Keratinocyte (primary cell): ENCODE data around the gene ENO3. TPM values are rescaled to one million over a fixed set of nuclear protein-coding genes. Genes with fewer than 3 reads are reported as not detected.

Experiments used
- DNase-seq: peaks from one replicate; pipeline ENCODE4 v3.0.0-alpha.2; 2011; ENCODE audit warnings: low read depth, missing footprints, low spot score
- FAIRE-seq: peaks from 2 replicates; lab custom pipeline; 2011; peaks lifted over from hg19 to GRCh38; lab: Jason Lieb, UNC
- H2AFZ ChIP-seq: 2 replicates; pipeline ENCODE4 v1.6.0; 2012; ENCODE audit warnings: low read length, control low read depth, inconsistent platforms; ENCODE audit not compliant: control insufficient read depth
- H3K27ac ChIP-seq: 2 replicates; pipeline ENCODE4 v1.5.1; 2011; ENCODE audit warnings: low read length; ENCODE audit not compliant: control insufficient read depth, insufficient read depth
- H3K27me3 ChIP-seq: 3 replicates; pipeline ENCODE4 v1.6.0; 2011; ENCODE audit warnings: low read length; ENCODE audit not compliant: control insufficient read depth, insufficient read depth; ENCODE audit errors: extremely low read depth
- H3K36me3 ChIP-seq, 2 experiments: 2 replicates in 1 of 2; 3 replicates in 1 of 2; pipeline ENCODE4 v1.5.1; 2011; ENCODE audit warnings: low read length in 2 of 2, mild to moderate bottlenecking in 1 of 2; ENCODE audit not compliant: control insufficient read depth in 2 of 2, insufficient read depth in 2 of 2; ENCODE audit errors: extremely low read depth in 1 of 2
- H3K4me1 ChIP-seq: 3 replicates; pipeline ENCODE4 v1.5.1; 2011; ENCODE audit warnings: low read length; ENCODE audit not compliant: control insufficient read depth, insufficient read depth; ENCODE audit errors: extremely low read depth
- H3K4me2 ChIP-seq: 3 replicates; pipeline ENCODE4 v1.6.0; 2011; ENCODE audit warnings: low read depth, low read length; ENCODE audit not compliant: control insufficient read depth, insufficient read depth; ENCODE audit errors: extremely low read depth
- H3K4me3 ChIP-seq, 3 experiments: fragments of 200-600 bp in 1 of 3; sonication (generic) in 1 of 3; 2 replicates in 2 of 3; 3 replicates in 1 of 3; pipeline ENCODE4 v1.5.1; 2011 to 2016; ENCODE audit warnings: low read length in 3 of 3, mild to moderate bottlenecking in 3 of 3, control low read depth in 2 of 3, inconsistent platforms in 1 of 3, low read depth in 1 of 3, mixed read lengths in 1 of 3, mixed run types in 1 of 3, moderate library complexity in 1 of 3; ENCODE audit not compliant: control insufficient read depth in 2 of 3, insufficient read depth in 2 of 3; ENCODE audit errors: extremely low read depth in 1 of 3
- H3K79me2 ChIP-seq: 2 replicates; pipeline ENCODE4 v1.6.0; 2012; ENCODE audit warnings: low read length; ENCODE audit not compliant: control insufficient read depth, insufficient read depth
- H3K9ac ChIP-seq: 3 replicates; pipeline ENCODE4 v1.6.0; 2011; ENCODE audit warnings: low read length; ENCODE audit not compliant: control insufficient read depth, insufficient read depth; ENCODE audit errors: extremely low read depth
- H3K9me1 ChIP-seq: 3 replicates; pipeline ENCODE4 v1.6.0; 2011; ENCODE audit warnings: low read length; ENCODE audit not compliant: control insufficient read depth, insufficient read depth; ENCODE audit errors: extremely low read depth
- H3K9me3 ChIP-seq: 2 replicates; pipeline ENCODE4 v1.5.1; 2012; ENCODE audit warnings: low read depth, low read length; ENCODE audit not compliant: control insufficient read depth
- H4K20me1 ChIP-seq: 3 replicates; pipeline ENCODE4 v1.6.0; 2011; ENCODE audit warnings: low read length; ENCODE audit not compliant: control insufficient read depth, insufficient read depth; ENCODE audit errors: extremely low read depth
- EZH2 ChIP-seq: IDR thresholded peaks from one replicate; pipeline ENCODE4 v1.6.1; 2012; ENCODE audit warnings: inconsistent platforms, mild to moderate bottlenecking, low read length, moderate library complexity
- dilution Hi-C: fragments of 300-500 bp; cut with MboI; formaldehyde crosslinking; loops from one replicate; pipeline ENCODE4 v1.7.0; 2020; ENCODE audit warnings: low sequenced_read_pairs; ENCODE audit not compliant: extremely low pct_ligation_motif_present
- polyA plus RNA-seq, 5 experiments: library from polyadenylated mRNA; depleted of rRNA in 3 of 5; stranded (reverse) in 3 of 5; stranded (forward) in 1 of 5; unstranded in 1 of 5; fragments of >200 nt; gene quantifications; 1 replicate in 1 of 5; 2 replicates in 3 of 5; 3 replicates in 1 of 5; pipeline versions ENCODE4 v1.2.1 to v1.2.3, GENCODE V29; 2011 to 2012; ENCODE audit warnings: missing spikeins in 2 of 5, low read depth in 1 of 5, low replicate concordance in 1 of 5
- TF ChIP-seq, protein P1 (sequence below), 3 experiments: IDR thresholded peaks in 1 of 3; conservative IDR thresholded peaks in 1 of 3; optimal IDR thresholded peaks in 1 of 3; 2 replicates in 2 of 3; 3 replicates in 1 of 3; pipeline versions ENCODE3 to v1.5.1; 2011; ENCODE audit warnings: low read length in 3 of 3, mild to moderate bottlenecking in 3 of 3, moderate library complexity in 2 of 3, control low read depth in 1 of 3, inconsistent platforms in 1 of 3; ENCODE audit not compliant: insufficient read depth in 2 of 3; ENCODE audit errors: extremely low read depth in 1 of 3

Gene ENO3
- polyA plus RNA-seq, 1 donor (not counting 4 experiments of a cell fraction or from before 2014, with no cell fraction given): 2.4 TPM

DNA sequence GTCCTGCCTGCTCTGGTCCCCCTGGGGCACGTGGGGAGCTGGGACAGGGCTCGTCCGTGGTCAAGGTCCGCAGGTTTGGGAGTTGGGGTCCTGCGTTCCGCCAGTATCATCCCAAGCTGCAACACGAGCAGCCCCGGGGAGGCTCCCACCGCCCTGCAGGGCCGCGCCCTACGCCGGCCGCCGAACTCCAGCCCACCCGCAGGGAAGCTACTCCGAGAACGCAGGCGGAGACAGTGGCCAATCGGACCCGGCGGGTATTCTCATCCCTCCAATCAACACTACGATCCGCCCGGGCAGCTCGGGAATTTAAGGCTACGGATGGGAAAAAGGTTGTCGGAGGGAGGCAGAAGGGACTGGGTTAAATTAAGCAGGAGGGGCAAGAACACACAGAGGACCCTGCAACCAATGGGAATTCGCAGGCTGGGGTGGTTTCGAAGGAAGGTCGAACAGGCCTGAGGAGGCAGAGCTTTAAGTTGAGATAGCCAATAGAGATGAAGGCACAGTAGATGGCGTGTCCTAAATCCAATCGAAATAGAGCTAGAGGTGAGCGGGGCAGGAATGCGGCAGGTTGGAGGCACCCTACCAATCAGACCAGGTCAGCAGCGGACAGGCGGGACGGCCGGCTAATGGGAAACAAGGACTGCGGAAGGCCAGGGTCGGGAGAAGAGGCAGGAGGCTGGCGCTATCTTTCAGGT, 16.1 kb downstream of the ENO3 start:
- H3K4me2 ChIP-seq: peak overlapping the region; percentile 95
- peaks cover 31% of the 10 kb centered on the region for H3K4me1 ChIP-seq

GRCh38 chr17:4967539-4968485, 16.9 kb downstream of the ENO3 start, which contains the start of gene SPAG7:
SPAG7 (minus strand) TSS chr17:4967817; CDS start chr17:4967804, 13 bp downstream.
- Histone ChIP-seq H2AFZ (peak within 1 kb of the TSS; percentile 84), H3K27ac (peak within 1 kb of the TSS; percentile 99), H3K36me3 (peaks cover 14 to 25% of the 10 kb centered on the region in 2 experiments), H3K9ac (peak within 1 kb of the TSS; percentile 97), H3K4me2 (peak within 1 kb of the TSS; percentile 95), H3K4me3 (peak within 1 kb of the TSS; percentile 71 to 94 (median 92)), H3K9me1 (no peaks in the 10 kb centered on the region), H4K20me1 (no peaks in the 10 kb centered on the region), H3K9me3 (no peaks in the 10 kb centered on the region), H3K4me1 (peaks cover 31% of the 10 kb centered on the region), H3K27me3 (no peaks in the 10 kb centered on the region), H3K79me2 (peaks cover 5% of the 10 kb centered on the region)
- dilution Hi-C loops: no loop called here
- DNase-seq (no peak), FAIRE-seq (no peak)
- TF ChIP-seq, protein P1, sequence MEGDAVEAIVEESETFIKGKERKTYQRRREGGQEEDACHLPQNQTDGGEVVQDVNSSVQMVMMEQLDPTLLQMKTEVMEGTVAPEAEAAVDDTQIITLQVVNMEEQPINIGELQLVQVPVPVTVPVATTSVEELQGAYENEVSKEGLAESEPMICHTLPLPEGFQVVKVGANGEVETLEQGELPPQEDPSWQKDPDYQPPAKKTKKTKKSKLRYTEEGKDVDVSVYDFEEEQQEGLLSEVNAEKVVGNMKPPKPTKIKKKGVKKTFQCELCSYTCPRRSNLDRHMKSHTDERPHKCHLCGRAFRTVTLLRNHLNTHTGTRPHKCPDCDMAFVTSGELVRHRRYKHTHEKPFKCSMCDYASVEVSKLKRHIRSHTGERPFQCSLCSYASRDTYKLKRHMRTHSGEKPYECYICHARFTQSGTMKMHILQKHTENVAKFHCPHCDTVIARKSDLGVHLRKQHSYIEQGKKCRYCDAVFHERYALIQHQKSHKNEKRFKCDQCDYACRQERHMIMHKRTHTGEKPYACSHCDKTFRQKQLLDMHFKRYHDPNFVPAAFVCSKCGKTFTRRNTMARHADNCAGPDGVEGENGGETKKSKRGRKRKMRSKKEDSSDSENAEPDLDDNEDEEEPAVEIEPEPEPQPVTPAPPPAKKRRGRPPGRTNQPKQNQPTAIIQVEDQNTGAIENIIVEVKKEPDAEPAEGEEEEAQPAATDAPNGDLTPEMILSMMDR (optimal IDR thresholded peaks at IDR 0.05 in 1 of 3, IDR thresholded peaks at IDR 0.05 in 1 of 3, conservative IDR thresholded peaks at IDR 0.05 in 1 of 3; ENCODE audit: extremely low read depth in 1 of 3, insufficient read depth in 2 of 3, low read length in 3 of 3): no peak
- no peak for TF ChIP-seq EZH2

More for the DNA sequence above, 16.1 kb downstream of the ENO3 start:
- dilution Hi-C loops: no loop called here
- H3K79me2 ChIP-seq: peaks cover 5% of the 10 kb centered on the region
- no peaks in the 10 kb centered on the region for H3K9me3 ChIP-seq
- peak overlapping the region; percentile 99 for H3K27ac ChIP-seq
- no peaks in the 10 kb centered on the region for H4K20me1 ChIP-seq
- no peak overlapping the region for H2AFZ ChIP-seq
- TF ChIP-seq, protein P1 (optimal IDR thresholded peaks at IDR 0.05 in 1 of 3, IDR thresholded peaks at IDR 0.05 in 1 of 3, conservative IDR thresholded peaks at IDR 0.05 in 1 of 3; ENCODE audit: extremely low read depth in 1 of 3, insufficient read depth in 2 of 3, low read length in 3 of 3): no peak
- TF ChIP-seq EZH2: no peak
- FAIRE-seq (peak; percentile 93), DNase-seq (peak; percentile 95)
- H3K36me3 ChIP-seq: peaks cover 11 to 19% of the 10 kb centered on the region in 2 experiments
- peak overlapping the region; percentile 71 to 94 (median 92) for H3K4me3 ChIP-seq
- H3K27me3 ChIP-seq: no peaks in the 10 kb centered on the region
- no peaks in the 10 kb centered on the region for H3K9me1 ChIP-seq
- H3K9ac ChIP-seq: peak overlapping the region; percentile 97
